HCT116 (cell line): ENCODE measurements around the gene ULBP2. TPM values are rescaled to one million over a fixed set of nuclear protein-coding genes. Genes with fewer than 3 reads are reported as not detected.
A peak's percentile ranks its signal among the peaks of the same experiment; 100 is the strongest.

Experiments
- ATAC-seq: fragments of 200-7000 bp; cut with Tn5 transposase; 2 replicates; pipeline ENCODE4 v1.9.1; 2020; ENCODE audit warnings: mild to moderate bottlenecking, moderate library complexity
- Bru-seq: library from RNA; stranded (reverse); fragments of 400-500 nt; gene quantifications from one replicate; lab custom pipeline; 2021; lab: Mats Ljungman, UMichigan
- BruChase-seq, 2 experiments: library from RNA; stranded (reverse); fragments of 400-500 nt; gene quantifications; one replicate each; lab custom pipeline; 2021; lab: Mats Ljungman, UMichigan
- BruUV-seq: library from RNA; stranded (reverse); fragments of 400-500 nt; replicated peaks from 2 replicates; lab custom pipeline; 2021; lab: Mats Ljungman, UMichigan
- CTCF ChIA-PET: fragments of 300-600 bp; sonication (Branson Sonifier 250); formaldehyde crosslinking; loops from one replicate; lab custom pipeline; 2021; ENCODE audit warnings: antibody characterized with exemption; lab: Charles Lee
- POLR2A ChIA-PET: fragments of 300-600, 350-600 bp; sonication (Branson Sonifier 250); formaldehyde crosslinking; loops from one replicate; lab custom pipeline; 2021; ENCODE audit warnings: antibody characterized with exemption; lab: Charles Lee
- RAD21 ChIA-PET, 2 experiments: fragments of 300-600 bp; sonication (Branson Sonifier 250); formaldehyde crosslinking; loops; one replicate each; lab custom pipeline; 2023; ENCODE audit warnings: low total read pairs in 2 of 2; ENCODE audit not compliant: uncharacterized antibody in 2 of 2, unreplicated experiment in 2 of 2, low non-redundant PET in 1 of 2; lab: Charles Lee
- DNase-seq: peaks from one replicate; pipeline ENCODE4 v3.0.0-alpha.2; 2010; ENCODE audit warnings: low read depth, low spot score
- H2AFZ ChIP-seq: fragments of 200-600 bp; shearing (Covaris generic), sonication (generic); 2 replicates; pipeline ENCODE4 v1.6.1; 2017; ENCODE audit warnings: low read depth, mixed run types, mixed read lengths, antibody characterized with exemption, low read length; ENCODE audit not compliant: poor library complexity, severe bottlenecking
- H3K27ac ChIP-seq: 2 replicates; pipeline ENCODE4 v1.5.1; 2012; ENCODE audit warnings: low read depth, low read length
- H3K27me3 ChIP-seq: fragments of 200-600 bp; sonication (generic); 2 replicates; pipeline ENCODE4 v1.6.1; 2016; ENCODE audit warnings: mixed run types, low read length, mixed read lengths; ENCODE audit not compliant: insufficient read depth
- H3K36me3 ChIP-seq, 2 experiments: fragments of 200-500 bp in 1 of 2; fragments of 200-600 bp in 1 of 2; sonication (Bioruptor generic) in 1 of 2; sonication (generic) in 1 of 2; 2 replicates each; pipeline versions ENCODE4 v1.5.1 to v1.6.1; 2014 to 2016; ENCODE audit warnings: low read length in 2 of 2, inconsistent platforms in 1 of 2, mixed read lengths in 1 of 2, mixed run types in 1 of 2; ENCODE audit not compliant: insufficient read depth in 2 of 2, control insufficient read depth in 1 of 2
- H3K4me1 ChIP-seq, 2 experiments: fragments of 200-600 bp in 1 of 2; sonication (generic) in 1 of 2; 2 replicates each; pipeline versions ENCODE4 v1.5.1 to v1.6.1; 2012 to 2017; ENCODE audit warnings: low read length in 2 of 2, inconsistent platforms in 1 of 2, mild to moderate bottlenecking in 1 of 2, mixed read lengths in 1 of 2, mixed run types in 1 of 2, moderate library complexity in 1 of 2; ENCODE audit not compliant: insufficient read depth in 2 of 2, control insufficient read depth in 1 of 2
- H3K4me2 ChIP-seq: fragments of 200-600 bp; sonication (generic); 2 replicates; pipeline ENCODE4 v1.6.1; 2017; ENCODE audit warnings: mixed run types, low read length, mixed read lengths
- H3K4me3 ChIP-seq, 2 experiments: fragments of 200-600 bp in 1 of 2; sonication (generic) in 1 of 2; replicated peaks in 1 of 2; 2 replicates each; pipeline ENCODE4 v1.5.1; 2011 to 2016; ENCODE audit warnings: low read length in 2 of 2, control low read depth in 1 of 2, low read depth in 1 of 2, mild to moderate bottlenecking in 1 of 2, mixed read lengths in 1 of 2, mixed run types in 1 of 2
- H3K79me2 ChIP-seq: fragments of 200-600 bp; sonication (generic); 2 replicates; pipeline ENCODE4 v1.6.1; 2017; ENCODE audit warnings: mild to moderate bottlenecking, mixed run types, low read length, moderate library complexity, mixed read lengths; ENCODE audit not compliant: insufficient read depth
- H3K9ac ChIP-seq: fragments of 200-600 bp; sonication (generic); 2 replicates; pipeline ENCODE4 v1.6.1; 2016; ENCODE audit warnings: low read length, mixed read lengths
- H3K9me2 ChIP-seq: fragments of 200-600 bp; sonication (generic), shearing (Covaris generic); 2 replicates; pipeline ENCODE4 v1.6.1; 2017; ENCODE audit warnings: mixed run types, mild to moderate bottlenecking, moderate library complexity; ENCODE audit not compliant: insufficient read depth
- H3K9me3 ChIP-seq, 2 experiments: fragments of 200-500 bp in 1 of 2; fragments of 200-600 bp in 1 of 2; sonication (Bioruptor generic) in 1 of 2; sonication (generic) in 1 of 2; 2 replicates each; pipeline ENCODE4 v1.6.1; 2014 to 2017; ENCODE audit warnings: low read length in 2 of 2, mixed read lengths in 2 of 2, inconsistent platforms in 1 of 2, low read depth in 1 of 2, mild to moderate bottlenecking in 1 of 2, mixed run types in 1 of 2, moderate library complexity in 1 of 2; ENCODE audit not compliant: control insufficient read depth in 1 of 2, insufficient read depth in 1 of 2
- H4K20me1 ChIP-seq: fragments of 200-600 bp; sonication (generic), shearing (Covaris generic); 2 replicates; pipeline ENCODE4 v1.6.1; 2017; ENCODE audit warnings: mixed run types, mild to moderate bottlenecking, moderate library complexity; ENCODE audit not compliant: insufficient read depth
- CBX3 ChIP-seq: IDR thresholded peaks from 2 replicates; pipeline ENCODE4 v1.6.1; 2012; ENCODE audit warnings: low read depth
- CEBPB ChIP-seq: IDR thresholded peaks from 2 replicates; pipeline ENCODE4 v1.6.1; 2012; ENCODE audit warnings: low read depth
- EZH2phosphoT487 ChIP-seq: fragments of 200-600 bp; IDR thresholded peaks from 2 replicates; pipeline ENCODE4 v1.6.1; 2018; ENCODE audit warnings: antibody characterized with exemption, borderline replicate concordance
- JUND ChIP-seq: IDR thresholded peaks from 2 replicates; pipeline ENCODE4 v1.6.1; 2012
- POLR2A ChIP-seq: IDR thresholded peaks from 2 replicates; pipeline ENCODE4 v1.7.0; 2011; ENCODE audit warnings: borderline replicate concordance; ENCODE audit not compliant: insufficient read depth, insufficient read length; ENCODE audit errors: extremely low read depth
- POLR2AphosphoS5 ChIP-seq: IDR thresholded peaks from 2 replicates; pipeline ENCODE4 v1.6.1; 2011; ENCODE audit warnings: mild to moderate bottlenecking, low read depth, low read length, moderate library complexity
- RAD21 ChIP-seq: IDR thresholded peaks from 2 replicates; pipeline ENCODE4 v1.6.1; 2012; ENCODE audit warnings: low read depth, mild to moderate bottlenecking
- SIN3A ChIP-seq: IDR thresholded peaks from 2 replicates; pipeline ENCODE4 v1.6.1; 2012; ENCODE audit warnings: low read depth
- SP1 ChIP-seq: IDR thresholded peaks from 2 replicates; pipeline ENCODE4 v1.6.1; 2012; ENCODE audit warnings: low read depth
- YY1 ChIP-seq: IDR thresholded peaks from 2 replicates; pipeline ENCODE4 v1.6.1; 2011; ENCODE audit warnings: low read length, low read depth, moderate library complexity, mild to moderate bottlenecking; ENCODE audit not compliant: insufficient replicate concordance; ENCODE audit errors: extremely low read depth
- ZFX ChIP-seq: fragments of 450-650 bp; IDR thresholded peaks from 2 replicates; pipeline ENCODE4 v1.6.1; 2017
- ZNF274 ChIP-seq: fragments of 200-500 bp; sonication (Bioruptor generic); IDR thresholded peaks from 2 replicates; pipeline ENCODE4 v1.6.1; 2014; ENCODE audit warnings: mild to moderate bottlenecking, low read depth, low read length, inconsistent platforms
- intact Hi-C: fragments of 100-400 bp; cut with micrococcal nuclease; formaldehyde crosslinking; loops from 2 replicates; pipeline ENCODE4 v1.10.0; 2022
- long read RNA-seq: library from polyadenylated mRNA; unstranded; transcript quantifications from one replicate; pipeline ENCODE4 v2.0.0, GENCODE V29; 2021; ENCODE audit not compliant: unreplicated experiment
- polyA plus RNA-seq: library from polyadenylated mRNA; unstranded; fragments of >200 nt; gene quantifications from 2 replicates; pipeline ENCODE4 v1.2.1, GENCODE V29; 2012; ENCODE audit warnings: missing spikeins
- total RNA-seq: library from RNA; stranded (reverse); gene quantifications from one replicate; pipeline ENCODE4 v1.2.1, GENCODE V29; 2021; ENCODE audit not compliant: unreplicated experiment
- TF ChIP-seq, protein P1 (sequence below): IDR thresholded peaks from 2 replicates; pipeline ENCODE4 v1.6.1; 2012
- TF ChIP-seq, protein P2 (sequence below), 3 experiments: fragments of 200-600 bp in 1 of 3; sonication (generic) in 1 of 3; IDR thresholded peaks in 2 of 3; conservative IDR thresholded peaks in 1 of 3; 2 replicates each; pipeline ENCODE4 v1.5.1; 2012 to 2017; ENCODE audit warnings: low read depth in 2 of 3, low read length in 2 of 3, antibody characterized with exemption in 1 of 3, borderline replicate concordance in 1 of 3, control low read depth in 1 of 3, mild to moderate bottlenecking in 1 of 3, mixed read lengths in 1 of 3, mixed run types in 1 of 3, moderate library complexity in 1 of 3; ENCODE audit not compliant: insufficient read depth in 1 of 3
- TF ChIP-seq, protein P3 (sequence below): IDR thresholded peaks from 2 replicates; pipeline ENCODE4 v1.6.1; 2012
- TF ChIP-seq, protein P4 (sequence below): IDR thresholded peaks from 2 replicates; pipeline ENCODE4 v1.6.1; 2011; ENCODE audit warnings: mild to moderate bottlenecking, low read length, moderate library complexity; ENCODE audit not compliant: insufficient replicate concordance; ENCODE audit errors: extremely low read depth

The ULBP2 gene, protein sequence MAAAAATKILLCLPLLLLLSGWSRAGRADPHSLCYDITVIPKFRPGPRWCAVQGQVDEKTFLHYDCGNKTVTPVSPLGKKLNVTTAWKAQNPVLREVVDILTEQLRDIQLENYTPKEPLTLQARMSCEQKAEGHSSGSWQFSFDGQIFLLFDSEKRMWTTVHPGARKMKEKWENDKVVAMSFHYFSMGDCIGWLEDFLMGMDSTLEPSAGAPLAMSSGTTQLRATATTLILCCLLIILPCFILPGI
- 10.2 TPM for total RNA-seq
- 20.2 and 22.8 TPM in 2 replicates for polyA plus RNA-seq
- Bru-seq, nascent RNA: percentile 42 among the genes with signal in this experiment
- BruChase-seq, experiment 1, labeled RNA remaining after a 6-hour chase: percentile 64 among the genes with signal in this experiment
- BruChase-seq, experiment 2, labeled RNA remaining after a 2-hour chase: percentile 49 among the genes with signal in this experiment
- long read RNA-seq, transcript ULBP2-201 (5 exons, 1,349 nt): major isoform, 21 of 28 reads
- long read RNA-seq, partial matches to known transcripts: 7 of 28 reads
- long read RNA-seq, other reads (novel, unspliced or antisense): 0 of 28 reads

DNA sequence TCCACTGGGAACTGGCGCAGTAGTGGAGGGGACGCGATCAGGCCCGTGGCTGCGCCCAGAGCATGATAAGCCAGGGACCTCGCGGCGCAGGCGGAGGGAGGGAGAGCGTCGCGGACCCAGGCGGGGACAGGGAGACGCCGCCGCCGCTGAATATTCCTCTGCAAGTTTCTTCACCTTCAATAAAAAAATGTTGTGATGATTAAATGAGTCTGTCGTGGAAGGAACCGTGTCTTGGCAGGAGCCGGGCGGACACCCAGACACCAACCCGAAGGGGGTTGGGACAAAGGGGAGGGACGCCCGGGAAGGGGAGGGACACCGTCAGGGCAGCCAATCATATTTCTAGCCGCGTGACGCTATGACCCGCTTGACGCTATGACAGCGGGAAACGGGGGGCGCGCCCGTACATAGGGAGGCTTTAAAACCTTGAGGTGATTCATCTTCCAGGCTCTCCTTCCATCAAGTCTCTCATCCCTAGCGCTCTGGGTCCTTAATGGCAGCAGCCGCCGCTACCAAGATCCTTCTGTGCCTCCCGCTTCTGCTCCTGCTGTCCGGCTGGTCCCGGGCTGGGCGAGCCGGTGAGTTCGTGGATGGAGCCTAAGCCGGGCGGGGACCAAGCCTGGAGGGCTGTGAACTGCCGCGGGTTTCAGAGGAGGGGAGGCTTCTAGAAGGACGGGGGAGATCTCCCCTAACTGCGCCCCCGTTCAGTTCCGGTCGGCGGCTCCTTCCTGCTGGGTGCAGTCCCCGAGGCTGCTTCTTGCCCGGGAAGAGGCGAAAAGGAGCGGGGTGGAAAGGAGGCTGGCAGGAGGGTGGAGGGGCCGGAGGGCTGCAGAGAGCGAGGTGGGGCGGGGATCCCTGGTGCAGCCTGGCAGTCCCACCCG is at the start of gene ULBP2:
TSS of gene ULBP2 (plus strand) at position 432 of the 878 bp plus-strand sequence. CDS start at position 491, 59 bp downstream.
- H3K4me2 ChIP-seq: peak within 1 kb of the TSS; percentile 99
- H3K9me2 ChIP-seq: no peaks in the 10 kb centered on the region
- no peak for TF ChIP-seq RAD21
- TF ChIP-seq SP1: peak; percentile 58; the same call in 1 of the 2 replicates
- TF ChIP-seq, protein P1, sequence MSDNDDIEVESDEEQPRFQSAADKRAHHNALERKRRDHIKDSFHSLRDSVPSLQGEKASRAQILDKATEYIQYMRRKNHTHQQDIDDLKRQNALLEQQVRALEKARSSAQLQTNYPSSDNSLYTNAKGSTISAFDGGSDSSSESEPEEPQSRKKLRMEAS: peak; percentile 55; the same call in 1 of the 2 replicates
- TF ChIP-seq, protein P2, sequence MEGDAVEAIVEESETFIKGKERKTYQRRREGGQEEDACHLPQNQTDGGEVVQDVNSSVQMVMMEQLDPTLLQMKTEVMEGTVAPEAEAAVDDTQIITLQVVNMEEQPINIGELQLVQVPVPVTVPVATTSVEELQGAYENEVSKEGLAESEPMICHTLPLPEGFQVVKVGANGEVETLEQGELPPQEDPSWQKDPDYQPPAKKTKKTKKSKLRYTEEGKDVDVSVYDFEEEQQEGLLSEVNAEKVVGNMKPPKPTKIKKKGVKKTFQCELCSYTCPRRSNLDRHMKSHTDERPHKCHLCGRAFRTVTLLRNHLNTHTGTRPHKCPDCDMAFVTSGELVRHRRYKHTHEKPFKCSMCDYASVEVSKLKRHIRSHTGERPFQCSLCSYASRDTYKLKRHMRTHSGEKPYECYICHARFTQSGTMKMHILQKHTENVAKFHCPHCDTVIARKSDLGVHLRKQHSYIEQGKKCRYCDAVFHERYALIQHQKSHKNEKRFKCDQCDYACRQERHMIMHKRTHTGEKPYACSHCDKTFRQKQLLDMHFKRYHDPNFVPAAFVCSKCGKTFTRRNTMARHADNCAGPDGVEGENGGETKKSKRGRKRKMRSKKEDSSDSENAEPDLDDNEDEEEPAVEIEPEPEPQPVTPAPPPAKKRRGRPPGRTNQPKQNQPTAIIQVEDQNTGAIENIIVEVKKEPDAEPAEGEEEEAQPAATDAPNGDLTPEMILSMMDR (IDR thresholded peaks at IDR 0.05 in 2 of 3, conservative IDR thresholded peaks at IDR 0.05 in 1 of 3; ENCODE audit: borderline replicate concordance in 1 of 3, insufficient read depth in 1 of 3, low read depth in 2 of 3, low read length in 2 of 3): no peak
- TF ChIP-seq YY1: no peak
- TF ChIP-seq ZNF274: no peak
- no peak for TF ChIP-seq JUND
- TF ChIP-seq POLR2A: no peak
- TF ChIP-seq, protein P3, sequence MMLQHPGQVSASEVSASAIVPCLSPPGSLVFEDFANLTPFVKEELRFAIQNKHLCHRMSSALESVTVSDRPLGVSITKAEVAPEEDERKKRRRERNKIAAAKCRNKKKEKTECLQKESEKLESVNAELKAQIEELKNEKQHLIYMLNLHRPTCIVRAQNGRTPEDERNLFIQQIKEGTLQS: no peak
- TF ChIP-seq EZH2phosphoT487: no peak
- peak; percentile 77 for TF ChIP-seq POLR2AphosphoS5
- TF ChIP-seq CBX3: no peak
- TF ChIP-seq SIN3A: no peak; the same call in 1 of the 2 replicates
- no peak for TF ChIP-seq CEBPB
- TF ChIP-seq ZFX: no peak
- TF ChIP-seq, protein P4, sequence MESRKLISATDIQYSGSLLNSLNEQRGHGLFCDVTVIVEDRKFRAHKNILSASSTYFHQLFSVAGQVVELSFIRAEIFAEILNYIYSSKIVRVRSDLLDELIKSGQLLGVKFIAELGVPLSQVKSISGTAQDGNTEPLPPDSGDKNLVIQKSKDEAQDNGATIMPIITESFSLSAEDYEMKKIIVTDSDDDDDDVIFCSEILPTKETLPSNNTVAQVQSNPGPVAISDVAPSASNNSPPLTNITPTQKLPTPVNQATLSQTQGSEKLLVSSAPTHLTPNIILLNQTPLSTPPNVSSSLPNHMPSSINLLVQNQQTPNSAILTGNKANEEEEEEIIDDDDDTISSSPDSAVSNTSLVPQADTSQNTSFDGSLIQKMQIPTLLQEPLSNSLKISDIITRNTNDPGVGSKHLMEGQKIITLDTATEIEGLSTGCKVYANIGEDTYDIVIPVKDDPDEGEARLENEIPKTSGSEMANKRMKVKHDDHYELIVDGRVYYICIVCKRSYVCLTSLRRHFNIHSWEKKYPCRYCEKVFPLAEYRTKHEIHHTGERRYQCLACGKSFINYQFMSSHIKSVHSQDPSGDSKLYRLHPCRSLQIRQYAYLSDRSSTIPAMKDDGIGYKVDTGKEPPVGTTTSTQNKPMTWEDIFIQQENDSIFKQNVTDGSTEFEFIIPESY: no peak
- ChIA-PET CTCF (no interaction called here), RAD21 (no interaction called here), POLR2A (no interaction called here)
- H3K27ac ChIP-seq: no peak within 1 kb of the TSS; the same call in 1 of the 2 replicates
- H3K9ac ChIP-seq: peak within 1 kb of the TSS; percentile 67
- H3K4me1 ChIP-seq: peaks cover 2 to 11% of the 10 kb centered on the region in 2 experiments; a peak in 2 of 4 replicates
- H3K9me3 ChIP-seq: no peaks in the 10 kb centered on the region
- DNase-seq: peak; percentile 75
- no peaks in the 10 kb centered on the region for H3K79me2 ChIP-seq
- H3K27me3 ChIP-seq: no peaks in the 10 kb centered on the region
- no peaks in the 10 kb centered on the region for H3K36me3 ChIP-seq
- H2AFZ ChIP-seq: peak within 1 kb of the TSS; percentile 71
- TSS peak; percentile 60 for BruUV-seq
- peak within 1 kb of the TSS; percentile 75 to 94 for H3K4me3 ChIP-seq
- H4K20me1 ChIP-seq: no peaks in the 10 kb centered on the region
- intact Hi-C loops: no loop called here
- peak; percentile 95 for ATAC-seq
